MM.1S (cell line): Measurements from ENCODE around the gene NXPH1.

Experiments
- DNase-seq: peaks from one replicate; pipeline ENCODE4 v3.0.0-alpha.2; 2015
- H2AFZ ChIP-seq: fragments of 300-600 bp; sonication (generic); 2 replicates; pipeline ENCODE4 v1.6.0; 2016; ENCODE audit warnings: antibody characterized with exemption, low read length
- H3F3A ChIP-seq: fragments of 300-600 bp; sonication (generic); 2 replicates; pipeline ENCODE4 v1.6.1; 2016; ENCODE audit warnings: mild to moderate bottlenecking, antibody characterized with exemption, low read length, moderate library complexity, mixed read lengths; ENCODE audit not compliant: insufficient read depth
- H3K27ac ChIP-seq: fragments of 300-600 bp; sonication (generic); 2 replicates; pipeline ENCODE4 v1.5.1; 2016; ENCODE audit warnings: mild to moderate bottlenecking, low read length
- H3K27me3 ChIP-seq: fragments of 300-600 bp; sonication (generic); replicated peaks from 2 replicates; pipeline ENCODE4 v1.6.0; 2016; ENCODE audit warnings: low read length; ENCODE audit not compliant: insufficient read depth
- H3K36me3 ChIP-seq: fragments of 300-600 bp; sonication (generic); replicated peaks from 2 replicates; pipeline ENCODE4 v1.6.1; 2016; ENCODE audit warnings: mild to moderate bottlenecking, low read length, mixed read lengths; ENCODE audit not compliant: insufficient read depth
- H3K4me1 ChIP-seq: fragments of 300-600 bp; sonication (generic); 2 replicates; pipeline ENCODE4 v1.6.1; 2016; ENCODE audit warnings: low read length, mixed read lengths
- H3K4me2 ChIP-seq: fragments of 300-600 bp; sonication (generic); 2 replicates; pipeline ENCODE4 v1.6.0; 2016; ENCODE audit warnings: low read depth, low read length
- H3K4me3 ChIP-seq: fragments of 300-600 bp; sonication (generic); 2 replicates; pipeline ENCODE4 v1.5.1; 2016; ENCODE audit warnings: low read length, mixed read lengths
- H3K79me2 ChIP-seq: fragments of 300-600 bp; sonication (generic); 2 replicates; pipeline ENCODE4 v1.6.1; 2016; ENCODE audit warnings: mixed run types, low read length, mixed read lengths
- H3K9ac ChIP-seq: fragments of 300-600 bp; sonication (generic); 2 replicates; pipeline ENCODE4 v1.6.1; 2016; ENCODE audit warnings: low read length, mixed read lengths
- H3K9me2 ChIP-seq: fragments of 300-600 bp; sonication (generic); replicated peaks from 2 replicates; pipeline ENCODE4 v1.6.1; 2016; ENCODE audit warnings: mild to moderate bottlenecking, low read length, mixed read lengths; ENCODE audit not compliant: insufficient read depth
- H3K9me3 ChIP-seq: fragments of 300-600 bp; sonication (generic); replicated peaks from 2 replicates; pipeline ENCODE4 v1.6.1; 2016; ENCODE audit warnings: mild to moderate bottlenecking, low read length, mixed read lengths; ENCODE audit not compliant: insufficient read depth
- H4K20me1 ChIP-seq: fragments of 300-600 bp; sonication (generic); 2 replicates; pipeline ENCODE4 v1.6.1; 2016; ENCODE audit warnings: mild to moderate bottlenecking, low read length, moderate library complexity, mixed read lengths; ENCODE audit not compliant: insufficient read depth
- EZH2 ChIP-seq: fragments of 300-600 bp; sonication (generic); optimal IDR thresholded peaks from 2 replicates; pipeline ENCODE3; 2017; ENCODE audit warnings: low read depth, mild to moderate bottlenecking, antibody characterized with exemption, low read length, mixed read lengths
- EZH2phosphoT487 ChIP-seq: fragments of 300-600 bp; sonication (generic); IDR thresholded peaks from 2 replicates; pipeline ENCODE4 v1.6.1; 2018; ENCODE audit warnings: antibody characterized with exemption, low read length
- TF ChIP-seq, protein P1 (sequence below): fragments of 300-600 bp; sonication (generic); IDR thresholded peaks from 2 replicates; pipeline ENCODE4 v1.5.1; 2016; ENCODE audit warnings: antibody characterized with exemption, low read length, mixed read lengths

The NXPH1 gene

DNA sequence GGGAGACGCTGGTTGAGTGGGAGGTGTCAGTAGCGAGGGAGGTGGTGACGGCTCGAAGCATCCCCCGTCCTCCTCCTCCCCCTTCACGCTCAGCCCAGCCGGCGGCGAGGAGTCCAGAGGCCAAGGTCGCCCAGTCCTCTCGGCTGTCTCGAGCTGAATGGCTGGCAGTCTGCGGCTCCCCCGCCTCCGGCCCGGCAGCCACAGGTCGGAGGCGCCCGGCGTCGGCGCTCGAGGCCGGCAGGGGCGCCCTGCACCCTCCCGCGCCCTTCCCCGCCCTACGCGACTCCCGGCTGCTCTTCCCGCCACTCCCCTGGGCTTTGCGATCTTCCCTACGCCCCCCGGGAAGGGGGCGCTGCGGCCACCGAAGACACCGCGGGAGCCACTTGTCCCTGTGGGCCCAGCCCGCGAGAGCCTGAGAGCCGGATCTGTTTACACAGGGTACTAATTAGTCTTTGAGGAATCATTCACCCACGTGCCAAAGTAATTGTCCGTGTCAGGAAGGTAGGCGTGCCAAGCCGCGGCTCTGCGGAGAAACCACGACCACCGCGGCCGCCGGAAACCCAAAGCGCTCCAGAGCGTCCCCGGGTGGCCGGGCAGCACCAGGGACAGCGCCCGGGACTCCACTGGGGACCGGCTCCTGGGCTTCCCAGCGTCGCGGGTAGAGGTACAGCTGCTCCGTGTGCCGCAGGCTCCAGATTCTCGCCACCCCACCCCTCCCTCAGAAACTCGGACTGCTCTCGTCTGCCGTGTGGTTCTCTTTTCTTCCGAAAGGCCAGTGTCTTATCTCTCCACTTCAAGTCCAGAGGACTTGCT, at the start of gene NXPH1:
Gene NXPH1 (plus strand): TSS at position 133 of the 813 bp plus-strand sequence.
- peak; percentile 18 for DNase-seq
- H3K9me2 ChIP-seq, result no peaks in the 10 kb centered on the region
- no peaks in the 10 kb centered on the region for H3K36me3 ChIP-seq
- no peaks in the 10 kb centered on the region for H4K20me1 ChIP-seq
- no peaks in the 10 kb centered on the region for H3F3A ChIP-seq
- H3K79me2 ChIP-seq, result no peaks in the 10 kb centered on the region
- H3K9ac ChIP-seq, result no peak within 1 kb of the TSS
- H3K27me3 ChIP-seq, result no peaks in the 10 kb centered on the region
- TF ChIP-seq EZH2phosphoT487, result no peak
- TF ChIP-seq, protein P1, sequence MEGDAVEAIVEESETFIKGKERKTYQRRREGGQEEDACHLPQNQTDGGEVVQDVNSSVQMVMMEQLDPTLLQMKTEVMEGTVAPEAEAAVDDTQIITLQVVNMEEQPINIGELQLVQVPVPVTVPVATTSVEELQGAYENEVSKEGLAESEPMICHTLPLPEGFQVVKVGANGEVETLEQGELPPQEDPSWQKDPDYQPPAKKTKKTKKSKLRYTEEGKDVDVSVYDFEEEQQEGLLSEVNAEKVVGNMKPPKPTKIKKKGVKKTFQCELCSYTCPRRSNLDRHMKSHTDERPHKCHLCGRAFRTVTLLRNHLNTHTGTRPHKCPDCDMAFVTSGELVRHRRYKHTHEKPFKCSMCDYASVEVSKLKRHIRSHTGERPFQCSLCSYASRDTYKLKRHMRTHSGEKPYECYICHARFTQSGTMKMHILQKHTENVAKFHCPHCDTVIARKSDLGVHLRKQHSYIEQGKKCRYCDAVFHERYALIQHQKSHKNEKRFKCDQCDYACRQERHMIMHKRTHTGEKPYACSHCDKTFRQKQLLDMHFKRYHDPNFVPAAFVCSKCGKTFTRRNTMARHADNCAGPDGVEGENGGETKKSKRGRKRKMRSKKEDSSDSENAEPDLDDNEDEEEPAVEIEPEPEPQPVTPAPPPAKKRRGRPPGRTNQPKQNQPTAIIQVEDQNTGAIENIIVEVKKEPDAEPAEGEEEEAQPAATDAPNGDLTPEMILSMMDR, result peak; percentile 10
- no peak for TF ChIP-seq EZH2
- H3K9me3 ChIP-seq, result no peaks in the 10 kb centered on the region
- H3K4me3 ChIP-seq, result peak within 1 kb of the TSS; percentile 29; the same call in 1 of the 2 replicates
- H3K4me1 ChIP-seq, result 0 out of 2 replicates have a peak, but pooled peaks cover 5% of the 10 kb centered on the region
- peak within 1 kb of the TSS; percentile 59 for H3K4me2 ChIP-seq
- H3K27ac ChIP-seq, result no peak within 1 kb of the TSS
- no peak within 1 kb of the TSS; the same call in 1 of the 2 replicates for H2AFZ ChIP-seq

DNA sequence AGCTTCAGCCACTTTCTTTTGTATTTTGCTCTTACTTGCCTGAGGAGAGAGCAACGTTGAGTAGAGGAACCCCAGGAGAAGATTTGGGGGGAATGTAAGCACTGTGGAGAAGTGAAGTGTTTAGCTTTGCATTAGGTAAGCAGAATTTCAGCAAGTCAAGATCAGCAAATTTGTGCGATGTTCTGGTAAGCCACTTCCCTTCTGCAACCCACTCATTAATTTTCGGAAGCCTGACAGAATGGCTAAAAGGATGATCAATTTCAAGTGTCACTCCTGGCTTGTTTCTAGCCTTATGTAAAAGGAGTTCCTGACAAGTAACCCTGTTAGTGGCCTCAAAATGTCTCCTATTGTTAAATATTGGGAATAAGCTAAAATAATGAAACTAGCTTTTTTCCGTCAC, 48.5 kb upstream of the NXPH1 start:
- no peak overlapping the region for H3K27ac ChIP-seq
- H2AFZ ChIP-seq, result no peak overlapping the region; the same call in 1 of the 2 replicates
- H3K27me3 ChIP-seq, result no peaks in the 10 kb centered on the region
- H3K4me1 ChIP-seq, result peaks cover 36% of the 10 kb centered on the region
- TF ChIP-seq EZH2phosphoT487 (no peak), EZH2 (no peak)
- TF ChIP-seq, protein P1, result no peak
- H3K9ac ChIP-seq, result no peak overlapping the region
- no peaks in the 10 kb centered on the region for H4K20me1 ChIP-seq
- no peaks in the 10 kb centered on the region for H3K9me3 ChIP-seq
- no peak overlapping the region for H3K4me3 ChIP-seq
- peaks cover 11% of the 10 kb centered on the region; the same call in 1 of the 2 replicates for H3F3A ChIP-seq
- DNase-seq, result peak; percentile 78
- peak overlapping the region; percentile 46 for H3K4me2 ChIP-seq
- no peaks in the 10 kb centered on the region for H3K79me2 ChIP-seq
- H3K36me3 ChIP-seq, result no peaks in the 10 kb centered on the region
- no peaks in the 10 kb centered on the region for H3K9me2 ChIP-seq

DNA sequence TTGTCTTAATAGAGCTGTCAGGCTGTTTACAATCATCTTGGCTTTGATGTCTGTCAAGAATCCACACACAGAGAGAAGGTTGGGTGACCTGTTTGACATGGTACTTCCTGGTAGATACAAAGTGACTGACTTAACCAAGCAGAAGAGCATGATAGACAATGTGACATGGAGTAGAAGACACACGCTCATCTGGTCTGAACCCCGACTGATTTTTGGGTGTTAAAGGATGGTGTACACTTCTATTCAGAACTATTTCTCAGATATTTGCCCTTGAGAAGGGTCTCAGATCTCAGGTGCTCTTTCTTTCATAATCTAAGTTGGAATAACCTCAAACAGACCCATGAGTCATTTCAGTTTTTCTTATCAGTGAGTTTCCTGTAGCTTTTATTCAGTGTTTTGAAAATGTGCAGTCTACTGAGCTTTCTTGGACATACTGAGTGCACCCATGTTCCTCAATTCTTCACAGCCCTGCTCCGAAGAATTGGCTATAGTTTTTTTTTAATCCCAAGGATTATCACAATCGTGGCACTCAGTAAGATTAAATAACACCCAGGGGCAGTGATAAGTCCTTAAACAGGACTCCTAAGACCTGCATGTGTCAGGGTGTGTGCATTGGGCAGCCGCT, 46.4 kb upstream of the NXPH1 start:
- peak overlapping the region; percentile 28; the same call in 1 of the 2 replicates for H3K4me2 ChIP-seq
- no peaks in the 10 kb centered on the region for H3K9me2 ChIP-seq
- no peak overlapping the region for H3K4me3 ChIP-seq
- TF ChIP-seq EZH2, result no peak
- no peak for TF ChIP-seq EZH2phosphoT487
- TF ChIP-seq, protein P1, result no peak
- no peak overlapping the region for H3K9ac ChIP-seq
- no peaks in the 10 kb centered on the region for H3K9me3 ChIP-seq
- H4K20me1 ChIP-seq, result no peaks in the 10 kb centered on the region
- no peaks in the 10 kb centered on the region for H3K79me2 ChIP-seq
- H3F3A ChIP-seq, result peaks cover 11% of the 10 kb centered on the region; the same call in 1 of the 2 replicates
- no peaks in the 10 kb centered on the region for H3K27me3 ChIP-seq
- no peak overlapping the region for H2AFZ ChIP-seq
- no peak for DNase-seq
- no peaks in the 10 kb centered on the region for H3K36me3 ChIP-seq
- peaks cover 42% of the 10 kb centered on the region for H3K4me1 ChIP-seq
- H3K27ac ChIP-seq, result peak overlapping the region; percentile 13; the same call in 1 of the 2 replicates
